GM21737 (cell line): ENCODE data around the gene CLTCL1.
"Not testable (repeated sequence)": the region's sequence is repeated elsewhere in the genome, so short reads cannot be mapped to it uniquely, and the experiment has no call there.

Source experiments
- ATAC-seq: cut with Tn5 transposase; IDR thresholded peaks from one replicate; pipeline ENCODE4 v1.9.1; 2021; ENCODE audit warnings: mild to moderate bottlenecking, moderate library complexity; ENCODE audit not compliant: unreplicated experiment

CLTCL1 gene

GRCh38 chr22:19291218-19291579 lies 320 bp downstream of the CLTCL1 start:
- ATAC-seq = peak; percentile 40

GRCh38 chr22:19290400-19291217 lies 910 bp downstream of the CLTCL1 start:
- ATAC-seq = no peak

- no peak for ATAC-seq
Observed at GRCh38 chr22:19289475-19290161, 1.9 kb downstream of the CLTCL1 start.

GRCh38 chr22:19287889-19288288 lies 3.6 kb downstream of the CLTCL1 start:
- no peak for ATAC-seq

GRCh38 chr22:19287076-19287707 lies 4.3 kb downstream of the CLTCL1 start:
- ATAC-seq = no peak

GRCh38 chr22:19285831-19286230 lies 5.7 kb downstream of the CLTCL1 start:
- ATAC-seq = no peak

- ATAC-seq = not testable (repeated sequence)
Observed at GRCh38 chr22:19279143-19279542, 12.4 kb downstream of the CLTCL1 start.

GRCh38 chr22:19277785-19278184 lies 13.7 kb downstream of the CLTCL1 start:
- ATAC-seq = no peak

GRCh38 chr22:19275919-19276600 lies 15.5 kb downstream of the CLTCL1 start:
- no peak for ATAC-seq

- no peak for ATAC-seq
Observed at GRCh38 chr22:19275513-19275912, 16.0 kb downstream of the CLTCL1 start.

GRCh38 chr22:19275104-19275503 lies 16.4 kb downstream of the CLTCL1 start:
- no peak for ATAC-seq

GRCh38 chr22:19271856-19272535 lies 19.5 kb downstream of the CLTCL1 start:
- no peak for ATAC-seq

GRCh38 chr22:19271273-19271855 lies 20.2 kb downstream of the CLTCL1 start:
- no peak for ATAC-seq

- no peak for ATAC-seq
Observed at GRCh38 chr22:19270873-19271272, 20.6 kb downstream of the CLTCL1 start.

GRCh38 chr22:19266547-19267086 lies 24.9 kb downstream of the CLTCL1 start:
- no peak for ATAC-seq

- ATAC-seq = no peak
Observed at GRCh38 chr22:19265779-19266178, 25.7 kb downstream of the CLTCL1 start.

- ATAC-seq = no peak
Observed at GRCh38 chr22:19260804-19261203, 30.7 kb downstream of the CLTCL1 start.

GRCh38 chr22:19260194-19260593 lies 31.3 kb downstream of the CLTCL1 start:
- ATAC-seq = no peak

GRCh38 chr22:19258968-19259288 lies 32.6 kb downstream of the CLTCL1 start:
- not testable (repeated sequence) for ATAC-seq

GRCh38 chr22:19258371-19258770 lies 33.1 kb downstream of the CLTCL1 start:
- no peak for ATAC-seq
